ENCODE measurements around the gene CES1.

GRCh38 chr16:55809386-55809785 lies 23.5 kb downstream of the CES1 start:
- TF ChIP-seq CTCF (IDR thresholded peaks at IDR 0.05 in 8 of 11, conservative IDR thresholded peaks at IDR 0.05 in 3 of 11) (no peak), POLR2AphosphoS5 (IDR thresholded peaks at IDR 0.05) (no peak), POLR2A (IDR thresholded peaks at IDR 0.05) (no peak)
